AG10803 (cell line): Measurements from ENCODE around the gene CCL17.

ENCODE experiments used
- DNase-seq: peaks from one replicate; pipeline ENCODE4 v3.0.0; 2010; ENCODE audit warnings: low read depth
- H3K4me3 ChIP-seq: 2 replicates; pipeline ENCODE4 v1.5.1; 2011; ENCODE audit warnings: mild to moderate bottlenecking, low read length, control low read depth
- CTCF ChIP-seq: conservative IDR thresholded peaks from 2 replicates; pipeline ENCODE4 v1.5.1; 2011; ENCODE audit warnings: mild to moderate bottlenecking, low read length, control low read depth, inconsistent platforms

The CCL17 gene

GRCh38 chr16:57386381-57386951 lies 18.1 kb upstream of the CCL17 start:
- no peak for TF ChIP-seq CTCF
- DNase-seq: peak; percentile 49
- H3K4me3 ChIP-seq: no peak overlapping the region

GRCh38 chr16:57387598-57388354 lies 16.8 kb upstream of the CCL17 start:
- no peak overlapping the region for H3K4me3 ChIP-seq
- TF ChIP-seq CTCF: no peak
- DNase-seq: no peak

GRCh38 chr16:57388359-57389086 lies 16.0 kb upstream of the CCL17 start:
- no peak for TF ChIP-seq CTCF
- no peak for DNase-seq
- no peak overlapping the region for H3K4me3 ChIP-seq

- no peak for DNase-seq
- H3K4me3 ChIP-seq: no peak overlapping the region
- TF ChIP-seq CTCF: no peak
Measured at GRCh38 chr16:57389087-57389468, 15.5 kb upstream of the CCL17 start.

- DNase-seq: no peak
- H3K4me3 ChIP-seq: no peak overlapping the region
- TF ChIP-seq CTCF: no peak
Measured at GRCh38 chr16:57390636-57391295, 13.8 kb upstream of the CCL17 start.

GRCh38 chr16:57391300-57391699 lies 13.3 kb upstream of the CCL17 start:
- no peak for DNase-seq
- no peak overlapping the region for H3K4me3 ChIP-seq
- TF ChIP-seq CTCF: no peak
